ENCODE data around the gene SLC25A34.

SLC25A34 gene

GRCh38 chr1:15755021-15755645, 19.1 kb downstream of the SLC25A34 start:
- DNase-seq: no peak

GRCh38 chr1:15755646-15756040, 19.6 kb downstream of the SLC25A34 start:
- DNase-seq: no peak

- DNase-seq: peak; percentile 43
Observed at GRCh38 chr1:15756143-15757015, 20.3 kb downstream of the SLC25A34 start.

- no peak for DNase-seq
Observed at GRCh38 chr1:15757016-15757543, 21.0 kb downstream of the SLC25A34 start.

GRCh38 chr1:15757575-15758342, 21.7 kb downstream of the SLC25A34 start:
- no peak for DNase-seq

- DNase-seq: no peak
Observed at GRCh38 chr1:15758343-15758931, 22.4 kb downstream of the SLC25A34 start, which contains the start of gene FBLIM1. Gene FBLIM1, plus strand, starts transcription at chr1:15758795. Its CDS starts 6,189 bp downstream, at chr1:15764984.

GRCh38 chr1:15758953-15759661, 23.0 kb downstream of the SLC25A34 start:
- DNase-seq: no peak

- DNase-seq: no peak
Observed at GRCh38 chr1:15760520-15761211, 24.6 kb downstream of the SLC25A34 start.

GRCh38 chr1:15761366-15762128, 25.5 kb downstream of the SLC25A34 start:
- no peak for DNase-seq

- no peak for DNase-seq
Observed at GRCh38 chr1:15762546-15762945, 26.5 kb downstream of the SLC25A34 start.

GRCh38 chr1:15764269-15764764, 28.3 kb downstream of the SLC25A34 start:
- DNase-seq: no peak

- no peak for DNase-seq
Observed at GRCh38 chr1:15764890-15765289, 28.8 kb downstream of the SLC25A34 start.

GRCh38 chr1:15765495-15766194, 29.6 kb downstream of the SLC25A34 start:
- DNase-seq: no peak

GRCh38 chr1:15767941-15768340, 31.9 kb downstream of the SLC25A34 start:
- DNase-seq: no peak

- no peak for DNase-seq
Observed at GRCh38 chr1:15768388-15768787, 32.3 kb downstream of the SLC25A34 start.

GRCh38 chr1:15770313-15770962, 34.4 kb downstream of the SLC25A34 start:
- DNase-seq: no peak

- no peak for DNase-seq
Observed at GRCh38 chr1:15771836-15772515, 35.9 kb downstream of the SLC25A34 start.

GRCh38 chr1:15775706-15776105, 39.6 kb downstream of the SLC25A34 start:
- no peak for DNase-seq
